GM12873 (cell line): ENCODE measurements around the gene BACE2.

Source experiments
- CTCF ChIP-seq: IDR thresholded peaks from 2 replicates; pipeline ENCODE4 v1.5.1; 2012; ENCODE audit warnings: low read depth, mild to moderate bottlenecking, moderate library complexity, low read length, control low read depth; ENCODE audit not compliant: insufficient read depth; ENCODE audit errors: missing control alignments

The BACE2 gene

GRCh38 chr21:41163091-41163490, 4.9 kb upstream of the BACE2 start:
- no peak for TF ChIP-seq CTCF

GRCh38 chr21:41164052-41164451, 3.9 kb upstream of the BACE2 start:
- TF ChIP-seq CTCF: no peak

GRCh38 chr21:41164981-41165655, 2.8 kb upstream of the BACE2 start:
- TF ChIP-seq CTCF: no peak

- TF ChIP-seq CTCF: no peak
Observed at GRCh38 chr21:41166884-41167283, 1.1 kb upstream of the BACE2 start.

GRCh38 chr21:41168391-41169257, 664 bp downstream of the BACE2 start:
- no peak for TF ChIP-seq CTCF

- no peak for TF ChIP-seq CTCF
Observed at GRCh38 chr21:41169258-41169576, 1.3 kb downstream of the BACE2 start.

- TF ChIP-seq CTCF: no peak
Observed at GRCh38 chr21:41169701-41170100, 1.7 kb downstream of the BACE2 start.
